Vagina (tissue), 2 donors: ENCODE data around the gene STRN4. TPM values are rescaled to one million over a fixed set of nuclear protein-coding genes. Genes with fewer than 3 reads are reported as not detected.

Source experiments
- DNase-seq, 2 donors: peaks; one replicate each; pipeline ENCODE4 v3.0.0-alpha.2; 2017; ENCODE audit errors: extremely low spot score in 2 of 2
- H3K27ac ChIP-seq: fragments of 200-600 bp; sonication (generic); one replicate; pipeline ENCODE4 v1.5.1; 2019
- H3K27me3 ChIP-seq: fragments of 200-600 bp; sonication (generic); one replicate; pipeline ENCODE4 v1.5.1; 2019
- H3K36me3 ChIP-seq, 2 donors: fragments of 200-600 bp; sonication (generic); one replicate each; pipeline ENCODE4 v1.5.1; 2017 to 2019
- H3K4me1 ChIP-seq: fragments of 200-600 bp; sonication (generic); one replicate; pipeline ENCODE4 v1.5.1; 2019
- H3K4me3 ChIP-seq, 2 donors: fragments of 200-600 bp; sonication (generic); 1 replicate in 1 of 2; 2 replicates in 1 of 2; pipeline ENCODE4 v1.5.1; 2016 to 2019
- H3K9me3 ChIP-seq: fragments of 200-600 bp; sonication (generic); one replicate; pipeline ENCODE4 v1.5.1; 2019
- CTCF ChIP-seq, 3 experiments: fragments of 450-650 bp in 2 of 3; fragments of 200-600 bp in 1 of 3; sonication (generic) in 1 of 3; IDR thresholded peaks; one replicate each; pipeline ENCODE4 v1.5.1; 2017 to 2019; ENCODE audit warnings: antibody characterized with exemption in 3 of 3, mild to moderate bottlenecking in 2 of 3, moderate library complexity in 2 of 3
- POLR2A ChIP-seq, 2 donors: fragments of 450-650 bp; IDR thresholded peaks; one replicate each; pipeline ENCODE4 v1.6.1; 2017; ENCODE audit warnings: antibody characterized with exemption in 2 of 2, mild to moderate bottlenecking in 2 of 2, moderate library complexity in 2 of 2
- POLR2AphosphoS5 ChIP-seq, 2 donors: sonication (generic); formaldehyde crosslinking; IDR thresholded peaks; one replicate each; pipeline ENCODE4 v1.9.0; 2017; ENCODE audit warnings: antibody characterized with exemption in 2 of 2, mild to moderate bottlenecking in 2 of 2, low read depth in 1 of 2; ENCODE audit not compliant: insufficient read depth in 1 of 2
- intact Hi-C: fragments of 100-400 bp; cut with DNase I; formaldehyde crosslinking; loops from one replicate; pipeline ENCODE4 v1.15.1; 2023
- total RNA-seq: library from RNA; depleted of rRNA; stranded (reverse); fragments of >200 nt; gene quantifications from one replicate; pipeline ENCODE4 v1.2.3, GENCODE V29; 2016

The STRN4 gene
- total RNA-seq, 1 donor from 2014 or later: 85.0 TPM

GRCh38 chr19:46700704-46701103 lies 45.5 kb downstream of the STRN4 start:
- no peaks in the 10 kb centered on the region for H3K27me3 ChIP-seq
- peaks cover 0 to 79% of the 10 kb centered on the region in 2 donors for H3K36me3 ChIP-seq
- intact Hi-C loops: no loop called here
- no peak overlapping the region for H3K4me3 ChIP-seq
- peaks cover 12% of the 10 kb centered on the region for H3K4me1 ChIP-seq
- no peak for TF ChIP-seq POLR2AphosphoS5 (IDR thresholded peaks at IDR 0.05; ENCODE audit: insufficient read depth in 1 of 2, low read depth in 1 of 2)
- TF ChIP-seq CTCF (IDR thresholded peaks at IDR 0.05): no peak
- no peak for TF ChIP-seq POLR2A (IDR thresholded peaks at IDR 0.05)
- no peak for DNase-seq
- no peak overlapping the region for H3K27ac ChIP-seq
- no peaks in the 10 kb centered on the region for H3K9me3 ChIP-seq

GRCh38 chr19:46698395-46699321 lies 47.6 kb downstream of the STRN4 start:
- Histone ChIP-seq H3K27ac (no peak overlapping the region), H3K4me1 (peaks cover 12% of the 10 kb centered on the region), H3K36me3 (peaks cover 0 to 95% of the 10 kb centered on the region in 2 donors), H3K27me3 (no peaks in the 10 kb centered on the region), H3K9me3 (no peaks in the 10 kb centered on the region), H3K4me3 (no peak overlapping the region)
- no peak for DNase-seq
- TF ChIP-seq POLR2A (IDR thresholded peaks at IDR 0.05) (no peak), CTCF (IDR thresholded peaks at IDR 0.05) (no peak), POLR2AphosphoS5 (IDR thresholded peaks at IDR 0.05; ENCODE audit: insufficient read depth in 1 of 2, low read depth in 1 of 2) (no peak)
- intact Hi-C loops: no loop called here

- peak overlapping the region; percentile 47 for H3K27ac ChIP-seq
- H3K4me3 ChIP-seq: peak overlapping the region; percentile 11 to 26
- TF ChIP-seq POLR2A (IDR thresholded peaks at IDR 0.05) (no peak), POLR2AphosphoS5 (IDR thresholded peaks at IDR 0.05; ENCODE audit: insufficient read depth in 1 of 2, low read depth in 1 of 2) (peak in 1 of 2 donors; percentile 55), CTCF (IDR thresholded peaks at IDR 0.05) (no peak)
- peaks cover 12% of the 10 kb centered on the region for H3K4me1 ChIP-seq
- intact Hi-C loops: no loop called here
- peaks cover 0 to 95% of the 10 kb centered on the region in 2 donors for H3K36me3 ChIP-seq
- H3K9me3 ChIP-seq: no peaks in the 10 kb centered on the region
- no peak for DNase-seq
- H3K27me3 ChIP-seq: no peaks in the 10 kb centered on the region
Observed at GRCh38 chr19:46697204-46697960, 48.9 kb downstream of the STRN4 start.

GRCh38 chr19:46696866-46697203 lies 49.4 kb downstream of the STRN4 start:
- Histone ChIP-seq H3K4me3 (peak overlapping the region in 1 of 2 donors; percentile 26), H3K9me3 (no peaks in the 10 kb centered on the region), H3K27me3 (no peaks in the 10 kb centered on the region), H3K36me3 (peaks cover 1 to 95% of the 10 kb centered on the region in 2 donors), H3K4me1 (peaks cover 12% of the 10 kb centered on the region), H3K27ac (peak overlapping the region; percentile 47)
- intact Hi-C loops: no loop called here
- DNase-seq: no peak
- no peak for TF ChIP-seq CTCF (IDR thresholded peaks at IDR 0.05)
- no peak for TF ChIP-seq POLR2AphosphoS5 (IDR thresholded peaks at IDR 0.05; ENCODE audit: insufficient read depth in 1 of 2, low read depth in 1 of 2)
- TF ChIP-seq POLR2A (IDR thresholded peaks at IDR 0.05): no peak
